Natural killer cell (primary cell): ENCODE results near the gene CARS1. TPM values are rescaled to one million over a fixed set of nuclear protein-coding genes. Genes with fewer than 3 reads are reported as not detected.

Experiments used
- ATAC-seq, 3 donors: fragments of 150-1000 bp in 2 of 3; fragments of 200-7000 bp in 1 of 3; cut with Tn5 transposase; 1 replicate in 1 of 3; 2 replicates in 2 of 3; pipeline ENCODE4 v1.10.0; 2021; ENCODE audit warnings: mild to moderate bottlenecking in 2 of 3, moderate library complexity in 2 of 3
- DNase-seq, 2 donors: peaks; one replicate each; pipeline versions ENCODE4 v3.0.0 to v3.0.0-alpha.2; 2013 to 2021; ENCODE audit warnings: mixed read lengths in 1 of 2
- H3K27ac ChIP-seq: one replicate; pipeline ENCODE4 v1.5.1; 2013; ENCODE audit warnings: mild to moderate bottlenecking, low read length
- H3K27me3 ChIP-seq: one replicate; pipeline ENCODE4 v1.6.1; 2013; ENCODE audit warnings: low read length; ENCODE audit not compliant: control insufficient read depth, insufficient read depth
- H3K36me3 ChIP-seq: one replicate; pipeline ENCODE4 v1.6.1; 2013; ENCODE audit warnings: low read length; ENCODE audit not compliant: control insufficient read depth, insufficient read depth
- H3K4me1 ChIP-seq: one replicate; pipeline ENCODE4 v1.6.1; 2013; ENCODE audit warnings: low read length; ENCODE audit not compliant: control insufficient read depth, insufficient read depth
- H3K4me3 ChIP-seq: one replicate; pipeline ENCODE4 v1.5.1; 2013; ENCODE audit warnings: low read length
- H3K9me3 ChIP-seq: one replicate; pipeline ENCODE4 v1.6.1; 2013; ENCODE audit warnings: low read length; ENCODE audit not compliant: control insufficient read depth, insufficient read depth
- H3K27ac Mint-ChIP-seq, 2 donors: one replicate each; pipeline ENCODE4 v1.8.0; 2022; ENCODE audit warnings: mild to moderate bottlenecking in 2 of 2, mixed read lengths in 2 of 2, moderate library complexity in 1 of 2
- H3K27me3 Mint-ChIP-seq, 2 donors: one replicate each; pipeline ENCODE4 v1.8.0; 2022; ENCODE audit warnings: low read depth in 2 of 2, mixed read lengths in 2 of 2
- H3K36me3 Mint-ChIP-seq: one replicate; pipeline ENCODE4 v1.8.0; 2022; ENCODE audit warnings: mixed read lengths
- H3K4me1 Mint-ChIP-seq, 2 donors: one replicate each; pipeline ENCODE4 v1.8.0; 2022; ENCODE audit warnings: mixed read lengths in 2 of 2
- H3K4me3 Mint-ChIP-seq: one replicate; pipeline ENCODE4 v1.8.0; 2022; ENCODE audit warnings: mild to moderate bottlenecking, moderate library complexity, mixed read lengths
- H3K9me3 Mint-ChIP-seq, 2 donors: one replicate each; pipeline ENCODE4 v1.8.0; 2022; ENCODE audit warnings: mixed read lengths in 2 of 2
- WGBS: methylation state at CpG from one replicate; pipeline ENCODE4 v1.1.7; 2013; ENCODE audit warnings: missing lambda C conversion rate; ENCODE audit not compliant: insufficient coverage; 5-methylcytosine and 5-hydroxymethylcytosine counted together
- intact Hi-C: fragments of 100-400 bp; cut with micrococcal nuclease; formaldehyde crosslinking; loops from one replicate; pipeline ENCODE4 v1.14.2; 2022
- total RNA-seq, 4 donors: library from RNA; stranded (reverse); fragments of 120-200 nt in 1 of 4; gene quantifications; one replicate each; pipeline versions ENCODE4 v1.2.3 to v1.2.4, GENCODE V29; 2013 to 2022
- TF ChIP-seq, protein P1 (sequence below): fragments of 200-600 bp; IDR thresholded peaks from one replicate; pipeline ENCODE4 v1.8.0; 2022; ENCODE audit warnings: antibody characterized with exemption

The CARS1 gene
- total RNA-seq, 3 donors from 2014 or later (not counting 1 experiment from before 2014, with no cell fraction given) = 47.9 to 51.3 (median 50.3) TPM

DNA sequence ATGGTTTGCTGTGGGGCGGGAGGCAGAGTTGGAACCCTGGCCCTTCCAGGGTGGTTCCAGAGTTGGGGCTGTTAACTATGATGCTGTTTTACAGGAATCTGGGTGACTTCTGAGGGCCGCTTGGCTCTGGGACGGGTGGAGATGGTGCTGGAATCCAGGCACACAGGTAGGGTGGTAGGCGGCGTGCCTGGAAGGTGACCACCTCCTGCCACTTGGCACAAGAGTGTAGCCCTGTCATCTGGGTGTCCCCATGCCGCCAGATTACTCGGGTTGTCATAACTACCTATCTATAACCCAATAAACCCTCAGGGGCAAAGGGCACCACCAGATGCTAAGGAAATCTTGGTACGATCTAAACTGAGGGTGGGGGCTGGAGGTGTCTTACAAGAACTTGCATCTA lies 1.3 kb downstream of the CARS1 start:
- intact Hi-C loops = loop anchor here (5.0 kb wide), 1 partner anchor 64 kb away; the partner anchor contains the start of gene NAP1L4
- Histone ChIP-seq H3K27ac (no peak overlapping the region), H3K9me3 (no peaks in the 10 kb centered on the region), H3K4me3 (no peak overlapping the region), H3K36me3 (peaks cover 2% of the 10 kb centered on the region), H3K27me3 (no peaks in the 10 kb centered on the region), H3K4me1 (peaks cover 27% of the 10 kb centered on the region)
- Mint-ChIP-seq H3K27me3 (no peaks in the 10 kb centered on the region), H3K27ac (peak overlapping the region; percentile 71 to 93), H3K4me1 (peaks cover 41 to 46% of the 10 kb centered on the region in 2 donors), H3K36me3 (no peaks in the 10 kb centered on the region), H3K9me3 (no peaks in the 10 kb centered on the region), H3K4me3 (peak overlapping the region; percentile 91)
- DNase-seq (no peak), ATAC-seq (no peak)
- TF ChIP-seq, protein P1, sequence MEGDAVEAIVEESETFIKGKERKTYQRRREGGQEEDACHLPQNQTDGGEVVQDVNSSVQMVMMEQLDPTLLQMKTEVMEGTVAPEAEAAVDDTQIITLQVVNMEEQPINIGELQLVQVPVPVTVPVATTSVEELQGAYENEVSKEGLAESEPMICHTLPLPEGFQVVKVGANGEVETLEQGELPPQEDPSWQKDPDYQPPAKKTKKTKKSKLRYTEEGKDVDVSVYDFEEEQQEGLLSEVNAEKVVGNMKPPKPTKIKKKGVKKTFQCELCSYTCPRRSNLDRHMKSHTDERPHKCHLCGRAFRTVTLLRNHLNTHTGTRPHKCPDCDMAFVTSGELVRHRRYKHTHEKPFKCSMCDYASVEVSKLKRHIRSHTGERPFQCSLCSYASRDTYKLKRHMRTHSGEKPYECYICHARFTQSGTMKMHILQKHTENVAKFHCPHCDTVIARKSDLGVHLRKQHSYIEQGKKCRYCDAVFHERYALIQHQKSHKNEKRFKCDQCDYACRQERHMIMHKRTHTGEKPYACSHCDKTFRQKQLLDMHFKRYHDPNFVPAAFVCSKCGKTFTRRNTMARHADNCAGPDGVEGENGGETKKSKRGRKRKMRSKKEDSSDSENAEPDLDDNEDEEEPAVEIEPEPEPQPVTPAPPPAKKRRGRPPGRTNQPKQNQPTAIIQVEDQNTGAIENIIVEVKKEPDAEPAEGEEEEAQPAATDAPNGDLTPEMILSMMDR = no peak
- 78% methylated on average over 8 of the region's 8 CpGs for WGBS

DNA sequence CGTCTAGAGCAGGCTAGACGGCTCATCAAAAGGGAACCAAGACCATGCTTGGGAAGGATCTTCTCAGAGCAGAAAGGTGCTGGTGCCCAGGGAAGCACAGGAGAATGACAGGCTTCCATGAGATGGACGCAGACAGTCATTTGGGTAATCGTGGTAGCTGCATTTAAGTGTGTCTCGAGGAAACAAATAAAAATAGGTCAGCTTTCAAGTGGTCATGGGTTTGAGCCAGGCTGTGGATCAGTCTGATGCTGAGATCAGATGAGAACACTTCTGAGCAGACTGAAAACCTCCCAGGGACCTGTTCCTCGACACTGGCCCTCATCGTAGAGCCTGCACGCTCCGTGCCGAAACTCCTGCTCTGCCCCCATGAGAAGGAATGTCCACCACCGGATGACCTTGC lies 4.7 kb downstream of the CARS1 start:
- Mint-ChIP-seq H3K4me3 (no peak overlapping the region), H3K36me3 (no peaks in the 10 kb centered on the region), H3K4me1 (peaks cover 48 to 60% of the 10 kb centered on the region in 2 donors), H3K27ac (peak overlapping the region in 1 of 2 donors; percentile 44), H3K27me3 (no peaks in the 10 kb centered on the region), H3K9me3 (no peaks in the 10 kb centered on the region)
- no peak for DNase-seq
- Histone ChIP-seq H3K4me1 (peaks cover 39% of the 10 kb centered on the region), H3K9me3 (no peaks in the 10 kb centered on the region), H3K4me3 (no peak overlapping the region), H3K27ac (no peak overlapping the region), H3K36me3 (peaks cover 2% of the 10 kb centered on the region), H3K27me3 (no peaks in the 10 kb centered on the region)
- WGBS = 75% methylated on average over 11 of the region's 11 CpGs
- no peak for ATAC-seq
- intact Hi-C loops = no loop called here
- TF ChIP-seq, protein P1 = no peak

DNA sequence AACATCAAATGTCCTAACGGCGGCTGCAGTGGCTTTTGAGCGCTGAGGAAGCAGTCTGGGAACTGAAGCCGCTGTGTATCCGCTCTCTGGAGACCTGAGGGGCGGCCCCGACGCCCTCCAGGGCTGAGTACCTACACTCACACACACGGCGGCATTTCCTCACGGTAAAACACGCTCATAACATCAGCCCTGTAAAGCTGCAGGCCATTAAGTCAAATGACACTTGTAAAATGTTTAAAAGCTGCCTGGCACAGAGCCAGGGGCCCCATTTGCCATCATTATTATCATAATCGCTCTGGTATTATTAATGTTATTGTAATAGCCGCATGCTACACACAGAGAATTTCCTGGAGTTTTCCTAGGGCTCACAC lies 5.1 kb downstream of the CARS1 start:
- 36% methylated on average over 11 of the region's 14 CpGs for WGBS
- Mint-ChIP-seq H3K9me3 (no peaks in the 10 kb centered on the region), H3K27me3 (no peaks in the 10 kb centered on the region), H3K36me3 (no peaks in the 10 kb centered on the region), H3K27ac (no peak overlapping the region), H3K4me3 (no peak overlapping the region), H3K4me1 (peaks cover 44 to 55% of the 10 kb centered on the region in 2 donors)
- Histone ChIP-seq H3K36me3 (peaks cover 2% of the 10 kb centered on the region), H3K4me1 (peaks cover 36% of the 10 kb centered on the region), H3K27ac (no peak overlapping the region), H3K27me3 (no peaks in the 10 kb centered on the region), H3K9me3 (no peaks in the 10 kb centered on the region), H3K4me3 (no peak overlapping the region)
- ATAC-seq (no peak), DNase-seq (no peak)
- intact Hi-C loops = no loop called here
- TF ChIP-seq, protein P1 = no peak
